BLaER1 treated with 17β-estradiol and CSF1 and Interleukin-3, amounts not matched to agents 10 nM and 100 nM (cell line): ENCODE data around the gene PRMT2.
A peak's percentile ranks its signal among the peaks of the same experiment; 100 is the strongest.

ENCODE experiments used
- H3K27ac ChIP-seq, 11 experiments: shearing (Covaris generic); formaldehyde crosslinking; 2 replicates each; pipeline ENCODE4 v1.8.1; 2022
- H3K27me3 ChIP-seq, 11 experiments: shearing (Covaris generic); formaldehyde crosslinking; 2 replicates each; pipeline ENCODE4 v1.8.1; 2022
- H3K36me3 ChIP-seq, 11 experiments: shearing (Covaris generic); formaldehyde crosslinking; 2 replicates each; pipeline ENCODE4 v1.8.1; 2022
- H3K4me1 ChIP-seq, 10 experiments: shearing (Covaris generic); formaldehyde crosslinking; 2 replicates each; pipeline ENCODE4 v1.8.1; 2022
- H3K4me2 ChIP-seq, 11 experiments: shearing (Covaris generic); formaldehyde crosslinking; 2 replicates each; pipeline ENCODE4 v1.8.1; 2022
- H3K4me3 ChIP-seq, 10 experiments: shearing (Covaris generic); formaldehyde crosslinking; 2 replicates each; pipeline ENCODE4 v1.8.1; 2022
- H3K9ac ChIP-seq, 11 experiments: shearing (Covaris generic); formaldehyde crosslinking; 2 replicates each; pipeline ENCODE4 v1.8.1; 2022
- H3K9me3 ChIP-seq, 11 experiments: shearing (Covaris generic); formaldehyde crosslinking; replicated peaks in 1 of 11; 2 replicates each; pipeline ENCODE4 v1.8.1; 2022
- H4K20me1 ChIP-seq, 11 experiments: shearing (Covaris generic); formaldehyde crosslinking; 2 replicates each; pipeline ENCODE4 v1.8.1; 2022
- Cebpa-rat ChIP-seq, 11 experiments: shearing (Covaris generic); IDR thresholded peaks; 2 replicates each; pipeline ENCODE4 v1.8.1; 2022

PRMT2 gene

GRCh38 chr21:46635324-46636180, at the start of gene PRMT2:
Gene PRMT2, plus strand, starts transcription at chr21:46635674. Its CDS starts 1,278 bp downstream, at chr21:46636952.
- H3K9ac ChIP-seq = peak within 1 kb of the TSS; percentile 84 to 97 (median 90)
- H3K27me3 ChIP-seq = no peaks in the 10 kb centered on the region
- H4K20me1 ChIP-seq = peaks cover 0 to 44% (median 15%) of the 10 kb centered on the region in 11 experiments; a peak in 11 of 22 replicates
- peak within 1 kb of the TSS; percentile 74 to 99 (median 89) for H3K4me3 ChIP-seq
- peak within 1 kb of the TSS; percentile 86 to 97 (median 94) for H3K27ac ChIP-seq
- H3K4me1 ChIP-seq = peaks cover 36 to 61% (median 42%) of the 10 kb centered on the region in 10 experiments
- no peaks in the 10 kb centered on the region for H3K9me3 ChIP-seq
- H3K4me2 ChIP-seq = peak within 1 kb of the TSS; percentile 81 to 99 (median 95)
- TF ChIP-seq Cebpa-rat (IDR thresholded peaks at IDR 0.05) = no peak
- peaks cover under 1 to 21% (median 9%) of the 10 kb centered on the region in 11 experiments; a peak in 14 of 22 replicates for H3K36me3 ChIP-seq

GRCh38 chr21:46594276-46594675, 41.2 kb upstream of the PRMT2 start:
- Histone ChIP-seq H3K4me2 (no peak overlapping the region), H3K27me3 (no peaks in the 10 kb centered on the region), H3K9me3 (peaks cover 78 to 95% (median 88%) of the 10 kb centered on the region in 11 experiments), H3K27ac (no peak overlapping the region), H4K20me1 (no peaks in the 10 kb centered on the region), H3K4me3 (no peak overlapping the region), H3K36me3 (peaks cover 0 to 6% (median 0%) of the 10 kb centered on the region in 11 experiments; a peak in 1 of 22 replicates), H3K4me1 (peaks cover 0 to 7% (median 3%) of the 10 kb centered on the region in 10 experiments; a peak in 8 of 20 replicates), H3K9ac (no peak overlapping the region)
- TF ChIP-seq Cebpa-rat (IDR thresholded peaks at IDR 0.05) = no peak

DNA sequence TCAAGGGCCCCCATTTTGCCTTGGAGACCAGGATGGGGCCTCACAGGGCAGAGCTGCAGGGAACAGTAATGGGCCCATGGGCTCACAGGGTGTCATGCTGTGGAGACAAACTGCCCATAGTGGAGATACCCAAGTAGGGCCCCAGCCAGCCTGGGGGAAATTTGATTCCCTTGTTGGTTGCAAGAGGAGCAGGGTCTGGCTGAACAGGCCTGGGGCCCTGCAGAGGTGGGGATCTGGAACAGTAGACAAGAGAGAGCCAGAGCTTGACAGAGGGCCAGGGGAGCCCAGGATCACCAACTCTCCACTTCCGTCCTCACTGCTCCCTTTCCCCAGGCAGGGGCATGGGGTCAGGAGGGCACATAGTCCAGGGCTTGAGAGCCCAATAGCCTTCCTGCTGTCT, 39.3 kb upstream of the PRMT2 start:
- TF ChIP-seq Cebpa-rat (IDR thresholded peaks at IDR 0.05) = no peak
- no peaks in the 10 kb centered on the region for H3K27me3 ChIP-seq

DNA sequence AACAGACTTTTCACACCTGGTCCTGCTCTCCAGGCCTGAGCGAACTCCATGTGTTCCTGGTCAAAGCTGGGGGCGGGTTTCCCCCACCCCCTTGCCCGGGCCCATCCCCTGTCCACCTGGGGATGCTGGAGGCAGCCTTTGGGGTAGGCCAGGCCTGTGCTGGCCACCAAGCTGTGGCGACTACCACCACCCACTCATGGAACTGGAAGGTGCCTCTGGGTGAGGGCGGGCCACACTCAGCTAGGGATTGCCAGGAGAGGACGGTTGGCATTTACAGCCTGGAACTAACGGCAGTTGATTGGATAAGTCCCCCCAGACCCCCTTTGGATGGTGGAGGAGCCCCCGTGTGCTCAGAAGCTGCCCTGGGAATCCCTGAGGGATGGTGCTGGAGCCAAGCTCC, 38.4 kb upstream of the PRMT2 start:
- peaks cover 0 to 14% (median 5%) of the 10 kb centered on the region in 10 experiments; a peak in 10 of 20 replicates for H3K4me1 ChIP-seq
- TF ChIP-seq Cebpa-rat (IDR thresholded peaks at IDR 0.05) = no peak
- H3K4me3 ChIP-seq = no peak overlapping the region
- no peaks in the 10 kb centered on the region for H4K20me1 ChIP-seq
- no peak overlapping the region for H3K9ac ChIP-seq
- no peaks in the 10 kb centered on the region for H3K27me3 ChIP-seq
- H3K4me2 ChIP-seq = no peak overlapping the region
- peaks cover 0 to 6% (median 0%) of the 10 kb centered on the region in 11 experiments; a peak in 1 of 22 replicates for H3K36me3 ChIP-seq
- no peak overlapping the region for H3K27ac ChIP-seq
- peaks cover 55 to 67% (median 61%) of the 10 kb centered on the region in 11 experiments for H3K9me3 ChIP-seq

More for the DNA sequence above, 39.3 kb upstream of the PRMT2 start:
- H3K36me3 ChIP-seq = peaks cover 0 to 6% (median 0%) of the 10 kb centered on the region in 11 experiments; a peak in 1 of 22 replicates
- peaks cover 0 to 9% (median 3%) of the 10 kb centered on the region in 10 experiments; a peak in 8 of 20 replicates for H3K4me1 ChIP-seq
- no peaks in the 10 kb centered on the region for H4K20me1 ChIP-seq
- H3K4me2 ChIP-seq = no peak overlapping the region
- no peak overlapping the region for H3K4me3 ChIP-seq
- H3K27ac ChIP-seq = no peak overlapping the region
- no peak overlapping the region for H3K9ac ChIP-seq
- peaks cover 63 to 76% (median 69%) of the 10 kb centered on the region in 11 experiments for H3K9me3 ChIP-seq

DNA sequence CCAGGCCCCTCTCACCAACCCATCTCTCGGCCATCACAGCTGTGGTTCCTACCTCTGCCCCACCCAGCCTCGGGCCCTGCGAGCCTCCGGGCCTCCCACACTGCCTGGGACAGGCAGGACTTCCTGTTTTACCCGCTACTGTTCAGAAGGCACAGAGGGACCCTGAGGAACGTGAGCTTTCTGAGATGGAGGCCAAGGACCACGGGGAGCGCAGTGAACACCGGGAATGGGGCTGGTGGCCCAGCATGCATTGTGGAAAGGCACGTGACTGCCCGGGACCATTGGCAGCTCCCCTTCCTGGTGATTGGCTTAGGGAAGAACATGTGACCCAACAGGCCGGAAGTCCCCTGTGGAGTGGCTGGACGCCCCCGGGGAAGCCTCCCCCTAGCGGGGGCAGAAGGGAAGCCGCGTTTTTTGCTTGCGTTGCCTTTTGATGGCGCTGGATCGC, 37.6 kb upstream of the PRMT2 start:
- Histone ChIP-seq H3K9me3 (peaks cover 46 to 59% (median 52%) of the 10 kb centered on the region in 11 experiments), H3K4me2 (no peak overlapping the region)
- no peak for TF ChIP-seq Cebpa-rat (IDR thresholded peaks at IDR 0.05)

DNA sequence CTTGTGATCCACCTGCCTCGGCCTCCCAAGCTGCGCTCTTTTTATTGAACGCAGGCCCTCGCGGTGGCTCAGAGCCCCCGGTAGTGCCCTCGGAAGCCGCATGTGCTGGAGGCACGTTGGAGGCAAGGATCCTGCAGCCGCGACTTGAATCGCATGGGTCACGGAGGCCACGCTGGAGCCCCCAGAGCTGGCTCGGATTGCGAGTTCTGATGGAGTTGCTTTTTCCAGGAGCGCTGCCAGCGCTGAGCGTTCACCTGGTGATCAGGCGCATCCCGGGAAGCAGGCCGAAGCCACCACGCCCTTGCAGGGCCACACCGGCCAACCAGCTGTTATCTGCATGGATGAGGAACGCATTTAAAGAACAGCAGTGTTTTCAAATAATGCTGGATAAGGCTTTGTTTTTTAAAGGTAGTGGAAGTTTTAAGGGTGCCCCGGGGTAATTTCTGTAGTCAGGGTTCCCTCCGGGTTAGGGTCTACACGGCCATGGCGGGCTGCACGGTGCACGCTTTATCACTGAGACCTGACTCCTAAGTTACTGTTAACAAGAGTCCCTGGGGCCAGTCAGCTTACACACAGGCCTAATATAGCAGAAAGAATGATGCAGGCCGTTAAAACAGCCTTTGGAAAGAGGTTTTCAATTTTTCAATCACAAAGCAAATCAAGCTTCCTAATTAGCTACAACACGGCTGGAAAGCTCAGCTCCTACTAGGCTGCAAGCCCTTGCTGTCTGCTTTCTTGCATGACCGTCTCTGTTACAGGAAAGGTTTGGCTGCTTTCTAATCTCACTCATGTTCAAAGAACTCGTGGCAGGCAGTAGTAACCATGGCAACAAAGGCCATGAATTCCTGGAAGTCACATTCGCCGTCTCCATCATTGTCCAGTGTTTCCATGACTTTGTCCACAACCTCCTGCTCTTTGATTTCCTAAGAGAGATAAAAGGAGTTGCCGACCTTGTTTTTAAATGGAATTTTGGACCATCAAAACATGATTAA, 36.6 kb upstream of the PRMT2 start:
- Histone ChIP-seq H3K27me3 (no peaks in the 10 kb centered on the region), H3K9ac (no peak overlapping the region), H3K4me3 (no peak overlapping the region), H3K27ac (no peak overlapping the region), H4K20me1 (no peaks in the 10 kb centered on the region), H3K9me3 (peaks cover 37 to 49% (median 42%) of the 10 kb centered on the region in 11 experiments), H3K4me1 (peaks cover 0 to 14% (median 7%) of the 10 kb centered on the region in 10 experiments; a peak in 10 of 20 replicates), H3K4me2 (peak overlapping the region in 5 of 11 experiments; percentile 3 to 41 (median 22); a peak in 6 of 22 replicates), H3K36me3 (peaks cover 0 to 6% (median 0%) of the 10 kb centered on the region in 11 experiments; a peak in 1 of 22 replicates)
- TF ChIP-seq Cebpa-rat (IDR thresholded peaks at IDR 0.05) = no peak

More for the DNA sequence above, 37.6 kb upstream of the PRMT2 start:
- no peaks in the 10 kb centered on the region for H3K27me3 ChIP-seq
- H3K9ac ChIP-seq = no peak overlapping the region
- no peaks in the 10 kb centered on the region for H4K20me1 ChIP-seq
- H3K36me3 ChIP-seq = peaks cover 0 to 6% (median 0%) of the 10 kb centered on the region in 11 experiments; a peak in 1 of 22 replicates
- H3K27ac ChIP-seq = no peak overlapping the region
- peaks cover 0 to 14% (median 7%) of the 10 kb centered on the region in 10 experiments; a peak in 10 of 20 replicates for H3K4me1 ChIP-seq
- no peak overlapping the region for H3K4me3 ChIP-seq

DNA sequence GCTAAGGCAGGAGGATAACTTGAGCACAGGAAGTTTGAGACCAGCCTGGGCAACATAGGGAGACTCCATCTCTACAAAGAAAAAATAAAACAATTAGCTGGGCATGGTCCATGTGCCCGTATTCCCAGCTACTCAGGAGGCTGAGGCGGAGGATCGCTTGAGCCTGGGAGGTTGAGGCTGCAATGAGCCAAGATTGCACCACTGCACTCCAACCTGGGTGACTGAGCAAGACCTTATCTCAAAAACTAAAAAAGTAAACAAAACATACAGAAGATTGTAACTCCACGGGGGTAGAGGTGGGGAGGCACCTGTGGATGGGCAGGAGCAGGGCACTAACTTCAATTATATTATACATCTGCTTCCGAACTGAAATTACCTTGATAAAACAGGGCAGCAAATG, 35.2 kb upstream of the PRMT2 start:
- Histone ChIP-seq H3K27ac (no peak overlapping the region), H3K4me2 (no peak overlapping the region)

GRCh38 chr21:46600978-46601377, 34.5 kb upstream of the PRMT2 start:
- TF ChIP-seq Cebpa-rat (IDR thresholded peaks at IDR 0.05) = no peak
- Histone ChIP-seq H3K4me1 (peaks cover 15 to 32% (median 23%) of the 10 kb centered on the region in 10 experiments), H4K20me1 (no peaks in the 10 kb centered on the region), H3K9ac (no peak overlapping the region), H3K4me2 (0 out of 22 replicates have a peak overlapping the region, but pooled peaks of 1 of the 11 experiments have one; percentile 20), H3K27ac (no peak overlapping the region), H3K9me3 (peaks cover 16 to 28% (median 21%) of the 10 kb centered on the region in 11 experiments; a peak in 20 of 22 replicates), H3K4me3 (no peak overlapping the region), H3K27me3 (no peaks in the 10 kb centered on the region), H3K36me3 (no peaks in the 10 kb centered on the region)

More for the DNA sequence above, 35.2 kb upstream of the PRMT2 start:
- Histone ChIP-seq H3K27me3 (no peaks in the 10 kb centered on the region), H3K4me1 (peaks cover 9 to 26% (median 16%) of the 10 kb centered on the region in 10 experiments), H3K36me3 (no peaks in the 10 kb centered on the region), H4K20me1 (no peaks in the 10 kb centered on the region), H3K9ac (no peak overlapping the region), H3K4me3 (no peak overlapping the region), H3K9me3 (peaks cover 22 to 35% (median 28%) of the 10 kb centered on the region in 11 experiments)
- TF ChIP-seq Cebpa-rat (IDR thresholded peaks at IDR 0.05) = no peak
